Fibroblast of the aortic adventitia (primary cell): Measurements from ENCODE around the gene DYNC1I2. TPM values are rescaled to one million over a fixed set of nuclear protein-coding genes. Genes with fewer than 3 reads are reported as not detected.

ENCODE experiments used
- DNase-seq: peaks from one replicate; pipeline ENCODE4 v3.0.0-alpha.2; 2010; ENCODE audit warnings: low read depth
- H3K4me3 ChIP-seq: 2 replicates; pipeline ENCODE4 v1.5.1; 2011; ENCODE audit warnings: low read depth, mild to moderate bottlenecking, control low read depth, low read length, moderate library complexity
- total RNA-seq: library from RNA; depleted of rRNA; stranded (reverse); fragments of >200 nt; gene quantifications from 2 replicates; pipeline ENCODE4 v1.2.3, GENCODE V29; 2012; ENCODE audit warnings: low replicate concordance
- TF ChIP-seq, protein P1 (sequence below): IDR thresholded peaks from 2 replicates; pipeline ENCODE4 v1.5.1; 2011; ENCODE audit warnings: mild to moderate bottlenecking, low read length, control low read depth, inconsistent platforms; ENCODE audit not compliant: insufficient read depth

The DYNC1I2 gene
- total RNA-seq, 1 donor: 112 TPM

DNA sequence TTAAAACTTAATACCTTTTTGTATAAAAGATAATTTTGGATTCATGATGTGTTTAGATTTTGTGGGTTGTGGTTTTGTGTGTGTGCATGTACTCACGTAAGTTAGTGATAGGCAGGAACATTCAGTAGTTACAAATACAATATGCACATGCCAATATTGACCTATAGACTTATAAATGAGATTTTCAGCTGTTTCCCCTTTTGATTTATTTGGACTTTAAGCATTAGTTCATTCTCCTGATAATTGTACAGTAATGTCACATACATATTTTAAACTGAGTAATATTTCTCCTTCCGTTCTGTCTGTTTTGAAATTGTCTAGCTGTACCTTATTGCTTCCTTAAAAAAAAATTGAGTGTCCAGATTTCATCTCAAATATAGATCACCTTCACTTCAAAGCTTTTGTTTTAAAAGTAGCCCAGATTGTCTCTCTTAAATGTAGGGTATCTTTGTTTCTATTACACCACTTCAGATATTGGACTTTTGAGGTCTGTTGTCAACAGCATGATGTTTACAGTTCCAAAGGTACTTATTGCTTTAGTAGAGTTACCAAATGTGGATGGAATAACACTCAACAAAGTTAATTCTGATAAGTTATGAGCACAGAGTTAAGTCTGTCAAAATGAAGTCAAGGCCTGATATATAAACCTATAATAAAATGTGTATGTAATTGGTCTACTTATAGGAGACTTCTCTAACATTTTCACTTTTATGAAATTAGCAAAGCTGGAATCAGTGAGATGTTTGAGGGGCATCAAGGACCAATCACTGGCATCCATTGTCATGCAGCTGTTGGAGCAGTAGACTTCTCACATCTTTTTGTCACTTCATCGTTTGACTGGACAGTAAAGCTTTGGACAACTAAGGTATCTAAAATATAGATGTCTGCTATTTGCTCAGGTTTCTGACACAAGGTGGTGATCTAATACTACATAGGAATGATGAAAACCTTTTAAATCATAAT, 42.0 kb downstream of the DYNC1I2 start:
- no peak overlapping the region for H3K4me3 ChIP-seq
- TF ChIP-seq, protein P1, sequence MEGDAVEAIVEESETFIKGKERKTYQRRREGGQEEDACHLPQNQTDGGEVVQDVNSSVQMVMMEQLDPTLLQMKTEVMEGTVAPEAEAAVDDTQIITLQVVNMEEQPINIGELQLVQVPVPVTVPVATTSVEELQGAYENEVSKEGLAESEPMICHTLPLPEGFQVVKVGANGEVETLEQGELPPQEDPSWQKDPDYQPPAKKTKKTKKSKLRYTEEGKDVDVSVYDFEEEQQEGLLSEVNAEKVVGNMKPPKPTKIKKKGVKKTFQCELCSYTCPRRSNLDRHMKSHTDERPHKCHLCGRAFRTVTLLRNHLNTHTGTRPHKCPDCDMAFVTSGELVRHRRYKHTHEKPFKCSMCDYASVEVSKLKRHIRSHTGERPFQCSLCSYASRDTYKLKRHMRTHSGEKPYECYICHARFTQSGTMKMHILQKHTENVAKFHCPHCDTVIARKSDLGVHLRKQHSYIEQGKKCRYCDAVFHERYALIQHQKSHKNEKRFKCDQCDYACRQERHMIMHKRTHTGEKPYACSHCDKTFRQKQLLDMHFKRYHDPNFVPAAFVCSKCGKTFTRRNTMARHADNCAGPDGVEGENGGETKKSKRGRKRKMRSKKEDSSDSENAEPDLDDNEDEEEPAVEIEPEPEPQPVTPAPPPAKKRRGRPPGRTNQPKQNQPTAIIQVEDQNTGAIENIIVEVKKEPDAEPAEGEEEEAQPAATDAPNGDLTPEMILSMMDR: no peak
- no peak for DNase-seq

DNA sequence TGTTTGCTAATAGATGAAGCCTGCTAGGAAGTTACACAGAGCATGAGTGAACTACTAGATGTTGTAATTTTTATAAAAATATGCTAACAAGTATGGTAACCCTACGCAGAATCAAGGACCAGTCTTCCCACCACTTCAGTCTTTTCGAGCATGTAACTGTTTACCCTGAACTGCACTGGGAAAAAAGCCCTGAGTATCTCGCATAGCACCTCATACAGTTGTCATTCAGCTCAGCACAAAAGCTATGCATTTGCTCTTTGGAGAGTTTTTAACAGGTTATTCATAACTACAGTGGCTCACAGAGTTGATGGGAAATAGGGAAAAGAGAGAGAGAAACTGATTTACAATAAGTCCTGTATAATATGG, 42.7 kb downstream of the DYNC1I2 start:
- no peak for DNase-seq
- TF ChIP-seq, protein P1: no peak
- H3K4me3 ChIP-seq: no peak overlapping the region

DNA sequence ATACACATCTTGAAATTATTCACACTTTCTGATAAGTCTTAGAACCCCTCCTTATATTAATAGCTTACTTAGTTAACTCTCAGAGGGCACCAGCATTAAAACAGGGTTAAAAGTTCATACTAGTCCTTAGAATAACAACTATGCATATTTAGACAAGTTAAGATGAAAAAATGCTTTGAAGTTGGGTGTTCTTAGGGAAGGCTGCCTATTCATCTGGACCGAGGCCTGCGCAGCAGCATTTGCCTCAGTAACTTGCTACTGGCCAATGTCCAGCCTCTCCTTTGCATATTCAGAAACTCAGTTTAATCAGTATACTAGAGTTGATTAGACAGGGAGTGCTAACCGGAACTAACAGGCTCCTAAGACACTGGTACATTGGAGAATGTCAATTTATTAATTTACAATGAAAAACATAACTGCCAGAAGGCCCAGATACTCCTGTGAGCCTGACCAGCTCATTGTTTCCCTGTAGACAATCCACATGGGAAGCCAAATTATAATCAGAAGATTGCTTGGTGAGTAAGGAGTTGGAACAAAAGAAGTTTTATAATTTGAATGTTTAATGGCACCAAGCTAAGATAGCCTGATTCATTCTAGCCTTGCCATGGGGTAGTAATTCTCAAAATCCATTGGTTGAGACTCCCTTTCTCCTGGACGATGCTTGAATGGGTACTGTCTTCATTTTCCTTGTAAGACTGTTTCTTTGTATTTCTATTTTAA, 48.9 kb downstream of the DYNC1I2 start:
- TF ChIP-seq, protein P1: no peak
- H3K4me3 ChIP-seq: no peak overlapping the region
- DNase-seq: peak; percentile 4

DNA sequence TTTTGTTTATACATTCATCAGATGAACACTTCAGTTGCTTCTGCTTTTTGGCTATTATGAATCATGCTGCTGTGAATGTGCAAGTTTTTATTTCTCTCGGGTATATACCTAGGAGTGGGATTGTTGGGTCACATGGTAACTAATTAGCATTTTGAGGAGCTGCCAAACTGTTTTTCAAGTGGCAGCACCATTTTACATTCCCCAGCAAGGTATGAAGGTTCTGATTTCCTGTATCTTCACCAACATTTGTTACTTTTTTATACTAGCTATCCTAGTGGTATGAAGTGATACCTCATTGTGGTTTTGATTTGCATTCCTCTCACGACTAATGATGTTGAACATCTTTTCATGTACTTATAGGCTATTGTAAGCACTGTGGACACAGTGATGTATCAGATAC, 53.9 kb downstream of the DYNC1I2 start:
- no peak overlapping the region for H3K4me3 ChIP-seq
- TF ChIP-seq, protein P1: no peak
- DNase-seq: peak; percentile 5

DNA sequence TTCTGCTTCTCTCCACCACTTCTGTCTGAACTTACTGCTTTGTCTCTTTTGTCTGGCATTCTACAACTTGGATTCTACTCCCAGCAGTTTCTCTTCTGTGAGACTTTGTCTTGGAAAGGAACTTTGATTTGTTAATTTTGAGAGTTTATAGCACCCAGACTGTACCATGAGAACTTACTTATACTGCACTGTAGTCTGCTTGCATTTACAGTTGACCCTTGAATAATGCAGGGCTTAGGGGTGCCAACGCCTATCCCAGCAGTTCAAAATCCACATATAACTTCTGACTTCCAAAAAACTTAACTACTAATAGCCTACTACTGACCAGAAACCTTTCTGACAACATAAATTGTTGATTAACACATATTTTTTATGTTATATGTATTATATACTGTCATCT, 55.5 kb downstream of the DYNC1I2 start:
- no peak for DNase-seq
- H3K4me3 ChIP-seq: no peak overlapping the region
- TF ChIP-seq, protein P1: no peak

DNA sequence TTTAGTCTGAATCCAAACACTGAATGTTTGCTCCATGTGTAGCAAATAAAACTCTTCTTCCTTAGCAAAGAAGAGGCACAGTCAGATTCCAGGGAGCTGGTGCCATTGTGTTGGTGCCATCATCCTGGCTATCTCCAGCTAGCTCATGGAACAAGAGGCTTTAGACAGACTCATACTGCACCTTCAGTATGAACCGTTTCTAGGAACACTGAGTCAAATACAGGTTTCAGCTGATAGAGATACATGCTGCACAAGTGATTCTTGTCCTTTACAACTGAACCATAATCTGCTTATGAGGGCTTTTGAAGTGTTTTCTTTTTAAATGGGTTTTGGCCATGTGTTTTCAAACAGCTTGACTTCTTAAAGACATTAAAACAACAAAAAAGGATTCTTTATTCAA, 57.9 kb downstream of the DYNC1I2 start:
- TF ChIP-seq, protein P1: no peak
- no peak for DNase-seq
- no peak overlapping the region for H3K4me3 ChIP-seq
